Measurements from ENCODE around the gene EPHA1.

DNA sequence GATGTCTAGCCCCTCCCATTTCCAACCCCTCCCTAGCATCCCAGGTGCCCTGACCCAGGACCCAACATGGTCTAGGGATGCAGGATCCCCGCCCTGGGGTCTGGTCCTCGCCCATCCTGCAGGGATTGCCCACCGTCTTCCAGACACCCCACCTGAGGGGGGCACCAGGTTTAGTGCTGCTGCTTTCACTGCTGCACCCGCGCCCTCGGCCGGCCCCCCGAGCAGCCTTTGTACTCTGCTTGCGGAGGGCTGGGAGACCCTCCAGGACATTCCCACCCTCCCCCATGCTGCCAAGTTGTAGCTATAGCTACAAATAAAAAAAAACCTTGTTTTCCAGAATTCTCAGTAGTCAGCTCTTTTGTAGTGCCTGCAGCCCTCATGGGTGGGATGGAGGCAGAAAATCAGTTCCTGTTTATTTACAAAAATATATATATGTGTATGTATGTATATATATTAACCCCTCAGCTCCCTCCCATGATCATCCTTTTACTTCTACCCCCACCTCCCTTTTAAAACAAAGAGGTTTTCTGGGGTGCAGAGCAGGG is 17.8 kb downstream of the EPHA1 start:
- TF ChIP-seq, protein P1, sequence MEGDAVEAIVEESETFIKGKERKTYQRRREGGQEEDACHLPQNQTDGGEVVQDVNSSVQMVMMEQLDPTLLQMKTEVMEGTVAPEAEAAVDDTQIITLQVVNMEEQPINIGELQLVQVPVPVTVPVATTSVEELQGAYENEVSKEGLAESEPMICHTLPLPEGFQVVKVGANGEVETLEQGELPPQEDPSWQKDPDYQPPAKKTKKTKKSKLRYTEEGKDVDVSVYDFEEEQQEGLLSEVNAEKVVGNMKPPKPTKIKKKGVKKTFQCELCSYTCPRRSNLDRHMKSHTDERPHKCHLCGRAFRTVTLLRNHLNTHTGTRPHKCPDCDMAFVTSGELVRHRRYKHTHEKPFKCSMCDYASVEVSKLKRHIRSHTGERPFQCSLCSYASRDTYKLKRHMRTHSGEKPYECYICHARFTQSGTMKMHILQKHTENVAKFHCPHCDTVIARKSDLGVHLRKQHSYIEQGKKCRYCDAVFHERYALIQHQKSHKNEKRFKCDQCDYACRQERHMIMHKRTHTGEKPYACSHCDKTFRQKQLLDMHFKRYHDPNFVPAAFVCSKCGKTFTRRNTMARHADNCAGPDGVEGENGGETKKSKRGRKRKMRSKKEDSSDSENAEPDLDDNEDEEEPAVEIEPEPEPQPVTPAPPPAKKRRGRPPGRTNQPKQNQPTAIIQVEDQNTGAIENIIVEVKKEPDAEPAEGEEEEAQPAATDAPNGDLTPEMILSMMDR (IDR thresholded peaks at IDR 0.05), result no peak
- no peak for TF ChIP-seq ZFX (IDR thresholded peaks at IDR 0.05; ENCODE audit: borderline replicate concordance)
